OCI-LY1 (cell line): ENCODE data around the gene IKZF1.

Experiments
- H2AFZ ChIP-seq: fragments of 200-600 bp; sonication (generic), shearing (Covaris generic); 2 replicates; pipeline ENCODE4 v1.6.0; 2014; ENCODE audit warnings: antibody characterized with exemption, mild to moderate bottlenecking, low read length
- H3F3A ChIP-seq: fragments of 200-600 bp; sonication (generic), shearing (Covaris generic); 2 replicates; pipeline ENCODE4 v1.6.0; 2014; ENCODE audit warnings: mild to moderate bottlenecking, antibody characterized with exemption, low read length, moderate library complexity; ENCODE audit not compliant: insufficient read depth
- H3K27ac ChIP-seq: fragments of 200-600 bp; sonication (generic); 2 replicates; pipeline ENCODE4 v1.5.1; 2014; ENCODE audit warnings: low read length, mixed run types, mild to moderate bottlenecking, low read depth; ENCODE audit not compliant: poor library complexity, severe bottlenecking
- H3K27me3 ChIP-seq: fragments of 200-600 bp; sonication (generic); 2 replicates; pipeline ENCODE4 v1.6.0; 2014; ENCODE audit warnings: antibody characterized with exemption, mild to moderate bottlenecking, low read length, moderate library complexity; ENCODE audit not compliant: insufficient read depth
- H3K36me3 ChIP-seq: fragments of 200-600 bp; sonication (generic); 2 replicates; pipeline ENCODE4 v1.6.1; 2014; ENCODE audit warnings: mild to moderate bottlenecking, antibody characterized with exemption, low read length, moderate library complexity, mixed read lengths; ENCODE audit not compliant: insufficient read depth
- H3K4me1 ChIP-seq: fragments of 200-600 bp; sonication (generic); 2 replicates; pipeline ENCODE4 v1.5.1; 2014; ENCODE audit warnings: mild to moderate bottlenecking, low read length, moderate library complexity; ENCODE audit not compliant: insufficient read depth, severe bottlenecking
- H3K4me2 ChIP-seq: fragments of 200-600 bp; sonication (generic), shearing (Covaris generic); 2 replicates; pipeline ENCODE4 v1.6.1; 2014; ENCODE audit warnings: low read length
- H3K4me3 ChIP-seq: fragments of 200-600 bp; sonication (generic); 2 replicates; pipeline ENCODE4 v1.5.1; 2014; ENCODE audit warnings: low read length, low read depth, mild to moderate bottlenecking, mixed read lengths; ENCODE audit not compliant: poor library complexity, severe bottlenecking
- H3K79me2 ChIP-seq: fragments of 200-600 bp; shearing (Covaris generic); 2 replicates; pipeline ENCODE4 v1.6.1; 2016; ENCODE audit warnings: mixed run types, low read length, mixed read lengths; ENCODE audit not compliant: insufficient read depth
- H3K9ac ChIP-seq: fragments of 200-600 bp; sonication (generic), shearing (Covaris generic); 2 replicates; pipeline ENCODE4 v1.6.1; 2014; ENCODE audit warnings: mild to moderate bottlenecking, low read length, mixed read lengths
- H3K9me2 ChIP-seq: fragments of 200-600 bp; sonication (generic), shearing (Covaris generic); 2 replicates; pipeline ENCODE4 v1.6.1; 2014; ENCODE audit warnings: low read depth, mild to moderate bottlenecking, low read length, mixed read lengths
- H3K9me3 ChIP-seq: fragments of 200-600 bp; shearing (Covaris generic); 2 replicates; pipeline ENCODE4 v1.6.1; 2014; ENCODE audit warnings: low read length, mixed read lengths
- H4K20me1 ChIP-seq: fragments of 200-600 bp; sonication (generic), shearing (Covaris generic); 2 replicates; pipeline ENCODE4 v1.6.0; 2016; ENCODE audit warnings: mild to moderate bottlenecking, low read length; ENCODE audit not compliant: insufficient read depth
- CTCF ChIP-seq: fragments of 200-600 bp; sonication (generic), shearing (Covaris generic); IDR thresholded peaks from 2 replicates; pipeline ENCODE4 v1.5.1; 2017; ENCODE audit warnings: mild to moderate bottlenecking, antibody characterized with exemption, low read length, moderate library complexity, mixed read lengths
- EZH2 ChIP-seq: fragments of 200-600 bp; sonication (generic), shearing (Covaris generic); IDR thresholded peaks from 2 replicates; pipeline ENCODE4 v1.8.0; 2017; ENCODE audit warnings: borderline replicate concordance, mixed run types, mild to moderate bottlenecking, antibody characterized with exemption, low read length, moderate library complexity, mixed read lengths

The IKZF1 gene

GRCh38 chr7:50436133-50436806 is 131.8 kb downstream of the IKZF1 start:
- Histone ChIP-seq H3K4me3 (no peak overlapping the region), H4K20me1 (no peaks in the 10 kb centered on the region), H3K79me2 (no peaks in the 10 kb centered on the region), H3F3A (no peaks in the 10 kb centered on the region), H3K27me3 (no peaks in the 10 kb centered on the region), H3K36me3 (peaks cover 44% of the 10 kb centered on the region), H3K4me1 (no peaks in the 10 kb centered on the region), H3K9me2 (no peaks in the 10 kb centered on the region), H2AFZ (no peak overlapping the region), H3K4me2 (no peak overlapping the region), H3K9ac (no peak overlapping the region), H3K9me3 (no peaks in the 10 kb centered on the region), H3K27ac (no peak overlapping the region)
- TF ChIP-seq CTCF (no peak), EZH2 (no peak)

- no peaks in the 10 kb centered on the region for H3F3A ChIP-seq
- no peaks in the 10 kb centered on the region for H4K20me1 ChIP-seq
- no peak overlapping the region for H3K27ac ChIP-seq
- H3K27me3 ChIP-seq, result no peaks in the 10 kb centered on the region
- peaks cover 24% of the 10 kb centered on the region for H3K4me1 ChIP-seq
- no peaks in the 10 kb centered on the region for H3K9me3 ChIP-seq
- no peak overlapping the region for H3K4me3 ChIP-seq
- TF ChIP-seq EZH2, result no peak
- peaks cover 39% of the 10 kb centered on the region for H3K79me2 ChIP-seq
- peaks cover 55% of the 10 kb centered on the region for H3K36me3 ChIP-seq
- no peak overlapping the region for H3K4me2 ChIP-seq
- H3K9ac ChIP-seq, result no peak overlapping the region
- H3K9me2 ChIP-seq, result no peaks in the 10 kb centered on the region
- no peak overlapping the region for H2AFZ ChIP-seq
These were observed 142.0 kb downstream of the IKZF1 start for GRCh38 chr7:50446542-50446960.

- peak overlapping the region; percentile 90 for H3K4me3 ChIP-seq
- H3K9ac ChIP-seq, result peak overlapping the region; percentile 96
- TF ChIP-seq CTCF (no peak), EZH2 (no peak)
- no peaks in the 10 kb centered on the region for H3K27me3 ChIP-seq
- no peak overlapping the region for H2AFZ ChIP-seq
- H3F3A ChIP-seq, result no peaks in the 10 kb centered on the region
- H3K9me2 ChIP-seq, result no peaks in the 10 kb centered on the region
- H3K9me3 ChIP-seq, result no peaks in the 10 kb centered on the region
- peak overlapping the region; percentile 86 for H3K4me2 ChIP-seq
- no peak overlapping the region for H3K27ac ChIP-seq
- H4K20me1 ChIP-seq, result no peaks in the 10 kb centered on the region
- peaks cover 35% of the 10 kb centered on the region for H3K36me3 ChIP-seq
- H3K4me1 ChIP-seq, result peaks cover 28% of the 10 kb centered on the region
- peaks cover 30% of the 10 kb centered on the region for H3K79me2 ChIP-seq
These were observed 144.3 kb downstream of the IKZF1 start for GRCh38 chr7:50448823-50449222.

- Histone ChIP-seq H3K4me1 (peaks cover 33% of the 10 kb centered on the region), H3K9ac (peak overlapping the region; percentile 96), H3K9me3 (no peaks in the 10 kb centered on the region), H3K4me3 (peak overlapping the region; percentile 90), H3K4me2 (peak overlapping the region; percentile 86), H3K9me2 (no peaks in the 10 kb centered on the region), H3K79me2 (peaks cover 23% of the 10 kb centered on the region), H3K36me3 (peaks cover 28% of the 10 kb centered on the region), H2AFZ (no peak overlapping the region), H3K27me3 (no peaks in the 10 kb centered on the region), H3K27ac (peak overlapping the region; percentile 31), H3F3A (no peaks in the 10 kb centered on the region), H4K20me1 (no peaks in the 10 kb centered on the region)
- TF ChIP-seq CTCF (no peak), EZH2 (no peak)
These were observed 145.0 kb downstream of the IKZF1 start for GRCh38 chr7:50449501-50449880.
